ENCODE measurements around the gene RIPOR3. TPM values are rescaled to one million over a fixed set of nuclear protein-coding genes. Genes with fewer than 3 reads are reported as not detected.

The RIPOR3 gene
- total and polyA plus RNA-seq, 12 donors = 1.6 to 50.2 (median 3.3) TPM

GRCh38 chr20:50550531-50550930 lies 140.8 kb downstream of the RIPOR3 start:
- Histone ChIP-seq H3K4me3 (no peak overlapping the region), H3K9me3 (peaks cover 0 to 5% (median 0%) of the 10 kb centered on the region in 11 donors), H3K27ac (peak overlapping the region in 1 of 10 donors; percentile 8), H3K27me3 (no peaks in the 10 kb centered on the region), H3K36me3 (peaks cover 0 to 30% (median 0%) of the 10 kb centered on the region in 9 donors), H3K4me1 (peaks cover 0 to 71% (median 23%) of the 10 kb centered on the region in 9 donors)
- ATAC-seq (no peak), DNase-seq (no peak)
- intact Hi-C loops (cut with DNase I) = loop anchor here in 1 of 10 donors (5.0 kb wide), 1 partner anchor 33 kb away; no protein-coding TSS in a partner anchor
- TF ChIP-seq CTCF (IDR thresholded peaks at IDR 0.05) = no peak
- 88 to 92% methylated on average over 2 of the region's 2 CpGs for WGBS, 2 donors

- Histone ChIP-seq H3K4me3 (no peak overlapping the region), H3K9me3 (no peaks in the 10 kb centered on the region), H3K4me1 (peaks cover 0 to 79% (median 29%) of the 10 kb centered on the region in 9 donors), H3K36me3 (peaks cover 0 to 34% (median 0%) of the 10 kb centered on the region in 9 donors), H3K27me3 (no peaks in the 10 kb centered on the region), H3K27ac (peak overlapping the region in 1 of 10 donors; percentile 76)
- intact Hi-C loops (cut with DNase I) = no loop called here
- TF ChIP-seq CTCF (IDR thresholded peaks at IDR 0.05) = no peak
- 92 to 94% methylated on average over 5 of the region's 5 CpGs for WGBS, 2 donors
- ATAC-seq (no peak), DNase-seq (no peak)
These were observed 142.9 kb downstream of the RIPOR3 start for GRCh38 chr20:50548396-50548795.

- WGBS, 2 donors = 79 to 89% methylated on average over 6 of the region's 6 CpGs
- intact Hi-C loops (cut with DNase I) = no loop called here
- ATAC-seq (no peak), DNase-seq (no peak)
- Histone ChIP-seq H3K4me1 (peaks cover 0 to 83% (median 33%) of the 10 kb centered on the region in 9 donors), H3K36me3 (peaks cover 0 to 34% (median 0%) of the 10 kb centered on the region in 9 donors), H3K27me3 (no peaks in the 10 kb centered on the region), H3K4me3 (no peak overlapping the region), H3K27ac (peak overlapping the region in 1 of 10 donors; percentile 76), H3K9me3 (no peaks in the 10 kb centered on the region)
- no peak for TF ChIP-seq CTCF (IDR thresholded peaks at IDR 0.05)
These were observed 143.4 kb downstream of the RIPOR3 start for GRCh38 chr20:50547964-50548363.

GRCh38 chr20:50546729-50547314 lies 144.5 kb downstream of the RIPOR3 start:
- no peak overlapping the region for H3K4me3 ChIP-seq
- 64 to 70% methylated on average over 5 of the region's 5 CpGs for WGBS, 2 donors
- peaks cover 0 to 34% (median 0%) of the 10 kb centered on the region in 9 donors for H3K36me3 ChIP-seq
- DNase-seq (no peak), ATAC-seq (peak in 5 of 8 donors; percentile 15 to 66 (median 46))
- H3K27me3 ChIP-seq = no peaks in the 10 kb centered on the region
- peaks cover 0 to 93% (median 44%) of the 10 kb centered on the region in 9 donors for H3K4me1 ChIP-seq
- no peak for TF ChIP-seq CTCF (IDR thresholded peaks at IDR 0.05)
- H3K27ac ChIP-seq = peak overlapping the region in 3 of 10 donors; percentile 13 to 76 (median 16)
- intact Hi-C loops (cut with DNase I) = no loop called here
- no peaks in the 10 kb centered on the region for H3K9me3 ChIP-seq
